Measurements from ENCODE around the gene PCAT7.

- TF ChIP-seq REST (IDR thresholded peaks at IDR 0.05; ENCODE audit: low read depth) (no peak), RAD21 (IDR thresholded peaks at IDR 0.05; ENCODE audit: low read depth) (no peak), TAF1 (IDR thresholded peaks at IDR 0.05; ENCODE audit: low read depth) (no peak), EP300 (IDR thresholded peaks at IDR 0.05; ENCODE audit: borderline replicate concordance) (no peak), CEBPB (IDR thresholded peaks at IDR 0.05) (no peak), MAX (IDR thresholded peaks at IDR 0.05) (no peak), TCF12 (IDR thresholded peaks at IDR 0.05; ENCODE audit: low read depth) (no peak), FOXM1 (IDR thresholded peaks at IDR 0.05; ENCODE audit: borderline replicate concordance, low read depth) (no peak), NFIC (IDR thresholded peaks at IDR 0.05) (no peak), YY1 (IDR thresholded peaks at IDR 0.05; ENCODE audit: low read depth) (no peak), CREB1 (IDR thresholded peaks at IDR 0.05; ENCODE audit: low read depth) (no peak), EGR1 (IDR thresholded peaks at IDR 0.05) (no peak)
Observed at GRCh38 chr9:94577571-94577970, 22.7 kb downstream of the PCAT7 start.
